ENCODE data around the gene SETDB1. TPM values are rescaled to one million over a fixed set of nuclear protein-coding genes. Genes with fewer than 3 reads are reported as not detected.

SETDB1 gene
- total RNA-seq, 1 donor from 2014 or later: 52.2 TPM

- intact Hi-C loops (cut with micrococcal nuclease): loop anchor here (10.0 kb wide), 1 partner anchor 435 kb away; no protein-coding TSS in a partner anchor
Observed at GRCh38 chr1:150999926-151000325, 73.8 kb downstream of the SETDB1 start.

- intact Hi-C loops (cut with micrococcal nuclease): loop anchor here (10.0 kb wide), 1 partner anchor 436 kb away; no protein-coding TSS in a partner anchor
Observed at GRCh38 chr1:151000408-151000807, 74.2 kb downstream of the SETDB1 start.

- intact Hi-C loops (cut with micrococcal nuclease): loop anchor here (10.0 kb wide), 1 partner anchor 437 kb away; no protein-coding TSS in a partner anchor
Observed at GRCh38 chr1:151001602-151002001, 75.4 kb downstream of the SETDB1 start.

- intact Hi-C loops (cut with micrococcal nuclease): loop anchor here (10.0 kb wide), 1 partner anchor 437 kb away; no protein-coding TSS in a partner anchor
Observed at GRCh38 chr1:151002051-151002450, 75.9 kb downstream of the SETDB1 start.

GRCh38 chr1:151002611-151003010, 76.4 kb downstream of the SETDB1 start:
- intact Hi-C loops (cut with micrococcal nuclease): loop anchor here (10.0 kb wide), 1 partner anchor 438 kb away; no protein-coding TSS in a partner anchor

GRCh38 chr1:151003180-151003579, 77.0 kb downstream of the SETDB1 start:
- intact Hi-C loops (cut with micrococcal nuclease): loop anchor here (10.0 kb wide), 1 partner anchor 438 kb away; no protein-coding TSS in a partner anchor

GRCh38 chr1:151005729-151006319, 79.7 kb downstream of the SETDB1 start:
- intact Hi-C loops (cut with micrococcal nuclease): loop anchor here (5.0 to 10.0 kb wide), 2 partner anchors 151 to 441 kb away; partner anchors contain the start of gene TNFAIP8L2

GRCh38 chr1:151006327-151007052, 80.3 kb downstream of the SETDB1 start, which contains the start of gene MINDY1:
Gene MINDY1 (minus strand): TSS chr1:151006902. CDS start chr1:151002617, 4,285 bp downstream.
- intact Hi-C loops (cut with micrococcal nuclease): loop anchor here (5.0 to 10.0 kb wide), 2 partner anchors 151 to 442 kb away; partner anchors contain the start of gene TNFAIP8L2

GRCh38 chr1:151007853-151008243, 81.7 kb downstream of the SETDB1 start:
- intact Hi-C loops (cut with micrococcal nuclease): loop anchor here (1.0 to 10.0 kb wide), 5 partner anchors 29 to 443 kb away; partner anchors contain the start of genes GABPB2 and TNFAIP8L2

GRCh38 chr1:151008244-151009205, 82.4 kb downstream of the SETDB1 start, which contains the start of gene PRUNE1:
Gene PRUNE1 (plus strand): TSS chr1:151008449. CDS start chr1:151008633, 184 bp downstream.
- intact Hi-C loops (cut with micrococcal nuclease): loop anchor here (1.0 to 10.0 kb wide), 5 partner anchors 29 to 444 kb away; partner anchors contain the start of genes GABPB2 and TNFAIP8L2

- intact Hi-C loops (cut with micrococcal nuclease): loop anchor here (2.0 to 10.0 kb wide), 3 partner anchors 62 to 444 kb away; partner anchors contain the start of genes GABPB2 and TNFAIP8L2
Observed at GRCh38 chr1:151009206-151009587, 83.0 kb downstream of the SETDB1 start.

GRCh38 chr1:151009674-151010345, 83.6 kb downstream of the SETDB1 start:
- intact Hi-C loops (cut with micrococcal nuclease): loop anchor here (2.0 to 10.0 kb wide), 3 partner anchors 61 to 445 kb away; partner anchors contain the start of genes GABPB2 and TNFAIP8L2

GRCh38 chr1:151010346-151010726, 84.2 kb downstream of the SETDB1 start:
- intact Hi-C loops (cut with micrococcal nuclease): no loop called here

GRCh38 chr1:151011154-151011850, 85.1 kb downstream of the SETDB1 start:
- intact Hi-C loops (cut with micrococcal nuclease): no loop called here

- intact Hi-C loops (cut with micrococcal nuclease): no loop called here
Observed at GRCh38 chr1:151012684-151013471, 86.7 kb downstream of the SETDB1 start.

GRCh38 chr1:151013518-151013917, 87.4 kb downstream of the SETDB1 start:
- intact Hi-C loops (cut with micrococcal nuclease): no loop called here
